Liver (tissue), 3 donors: Measurements from ENCODE around the gene MAPKBP1.

Source experiments
- CTCF ChIP-seq: fragments of 150-350 bp; IDR thresholded peaks from 2 replicates; pipeline ENCODE4 v1.5.1; 2017; ENCODE audit warnings: improper control_type of control experiment, low read depth, low read length; ENCODE audit not compliant: missing input control
- FOXA1 ChIP-seq: IDR thresholded peaks from 2 replicates; pipeline ENCODE4 v1.6.1; 2016; ENCODE audit warnings: antibody characterized with exemption
- GABPA ChIP-seq, 2 donors: IDR thresholded peaks in 1 of 2; conservative IDR thresholded peaks in 1 of 2; 2 replicates each; pipeline ENCODE4 v1.6.1; 2016; ENCODE audit warnings: antibody characterized with exemption in 2 of 2, mild to moderate bottlenecking in 1 of 2, moderate library complexity in 1 of 2
- JUND ChIP-seq, 2 donors: IDR thresholded peaks; 2 replicates each; pipeline ENCODE4 v1.6.1; 2016; ENCODE audit warnings: antibody characterized with exemption in 2 of 2
- REST ChIP-seq: IDR thresholded peaks from 2 replicates; pipeline ENCODE4 v1.6.1; 2016; ENCODE audit warnings: antibody characterized with exemption, mild to moderate bottlenecking
- YY1 ChIP-seq: IDR thresholded peaks from 2 replicates; pipeline ENCODE4 v1.6.1; 2016; ENCODE audit warnings: antibody characterized with exemption, mild to moderate bottlenecking
- donor health status: healthy.
- donor health status: healthy.

- no peak for TF ChIP-seq CTCF
- no peak for TF ChIP-seq YY1
- TF ChIP-seq REST, result no peak
- no peak for TF ChIP-seq GABPA (IDR thresholded peaks at IDR 0.05 in 1 of 2, conservative IDR thresholded peaks at IDR 0.05 in 1 of 2)
- no peak for TF ChIP-seq JUND (IDR thresholded peaks at IDR 0.05)
- no peak for TF ChIP-seq FOXA1
Measured at GRCh38 chr15:41788262-41788661, 14.0 kb downstream of the MAPKBP1 start.
